Stimulated activated CD4-positive, alpha-beta T cell treated with anti-CD3 and anti-CD28 coated beads, Interleukin-12 subunit alpha, Interleukin-12 subunit beta, amount 100 ng/mL, for 48 hours (primary cell): ENCODE data around the gene UTS2R.
"Not testable (repeated sequence)": the region's sequence is repeated elsewhere in the genome, so short reads cannot be mapped to it uniquely, and the experiment has no call there.

ENCODE experiments used
- DNase-seq, 3 donors: peaks; one replicate each; pipeline ENCODE4 v3.0.0-alpha.2; 2020; ENCODE audit warnings: low read depth in 2 of 3, low spot score in 1 of 3

UTS2R gene

DNA sequence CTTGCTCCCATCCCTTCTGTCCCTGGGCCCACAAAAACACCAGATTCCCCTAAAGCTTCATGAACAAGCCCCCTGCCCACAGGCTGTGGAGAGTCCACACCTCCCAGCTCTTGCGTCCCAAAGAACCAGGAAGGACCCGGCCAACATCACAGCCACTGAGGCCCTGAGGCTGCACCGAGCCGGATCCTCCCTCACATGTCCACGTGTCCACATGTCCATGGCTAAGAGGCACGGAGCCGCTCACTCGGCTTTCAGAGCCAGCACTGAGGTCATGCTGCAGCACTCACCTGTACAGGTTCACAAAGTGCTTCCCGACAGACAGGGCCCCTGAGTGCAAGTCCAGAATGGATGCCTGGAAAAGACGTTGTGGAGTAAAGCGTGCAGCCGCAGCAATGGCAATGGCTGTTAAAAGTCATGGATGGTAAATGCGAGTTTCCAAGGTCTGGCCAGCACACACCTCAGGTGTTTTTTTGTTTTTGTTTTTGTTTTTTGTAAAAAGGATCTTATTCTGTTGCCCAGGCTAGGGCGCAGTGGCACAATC lies 34.6 kb downstream of the UTS2R start:
- DNase-seq: no peak

DNA sequence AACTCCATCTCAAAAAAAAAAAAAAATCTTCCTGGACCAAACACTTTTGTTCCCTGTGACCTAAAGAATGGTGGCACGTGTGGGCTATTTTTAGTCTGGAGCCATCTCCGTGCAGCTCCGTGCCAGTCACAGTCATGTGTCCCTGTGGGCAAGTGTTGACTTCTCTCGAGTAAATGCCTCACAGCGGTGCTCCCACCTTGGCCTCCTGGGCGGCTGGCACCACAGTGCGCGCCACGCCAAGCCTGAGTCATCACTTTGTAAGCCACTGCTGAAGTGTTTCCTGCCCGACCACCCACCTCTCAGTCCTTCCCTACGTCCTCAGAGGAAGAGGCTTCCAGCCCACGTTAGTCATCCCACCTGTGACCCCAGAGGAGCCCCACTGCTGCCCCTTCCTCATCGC lies 35.7 kb downstream of the UTS2R start:
- no peak for DNase-seq

DNA sequence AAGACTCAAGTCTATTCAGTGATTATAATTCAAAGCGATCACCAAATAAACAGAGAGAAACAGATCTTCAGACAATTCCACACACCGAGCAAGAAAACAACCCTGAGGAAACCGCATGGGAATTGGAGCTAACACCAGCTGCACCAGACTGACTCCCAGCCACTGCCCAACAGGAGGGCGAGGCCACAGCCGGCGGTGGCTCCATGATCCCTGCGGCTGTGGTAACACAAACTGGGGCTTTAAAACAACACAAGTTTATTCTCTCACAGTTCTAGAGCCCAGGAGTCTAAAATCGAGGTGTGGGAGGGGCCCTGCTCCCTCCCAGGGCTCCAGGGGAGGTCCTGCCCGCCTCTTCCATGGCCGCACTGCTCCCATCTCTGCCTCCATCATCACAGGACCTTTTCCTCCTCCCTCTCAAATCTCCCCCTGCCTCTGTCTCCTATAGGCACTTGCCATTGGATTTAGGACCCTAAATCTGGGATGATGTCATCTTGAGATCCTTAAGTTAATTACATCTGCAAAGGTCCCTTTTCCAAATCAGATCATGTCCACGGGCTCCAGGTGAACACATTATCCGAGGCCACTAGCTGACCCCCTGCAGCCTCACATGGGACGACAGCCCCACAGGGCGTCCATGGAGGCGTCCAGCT lies 36.8 kb downstream of the UTS2R start:
- DNase-seq: no peak

DNA sequence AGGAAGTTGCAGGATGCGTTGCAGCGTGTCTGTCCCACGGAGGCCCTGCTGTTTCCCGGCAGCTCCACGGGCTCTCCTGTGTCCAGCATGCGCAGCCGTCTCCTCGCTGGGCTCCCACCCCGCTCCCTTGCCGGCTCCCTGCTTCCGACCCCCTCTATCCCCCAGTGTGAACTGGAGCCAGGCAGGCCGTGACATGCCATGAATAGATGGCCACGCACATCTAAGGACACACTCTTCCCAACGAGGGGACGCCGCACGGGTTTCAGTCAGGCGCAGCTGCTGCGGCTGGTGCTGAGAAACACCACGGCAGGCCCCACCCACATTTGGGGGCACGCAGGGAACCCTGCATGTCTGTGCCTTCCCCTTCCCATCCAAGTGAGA lies 37.4 kb downstream of the UTS2R start:
- no peak for DNase-seq

DNA sequence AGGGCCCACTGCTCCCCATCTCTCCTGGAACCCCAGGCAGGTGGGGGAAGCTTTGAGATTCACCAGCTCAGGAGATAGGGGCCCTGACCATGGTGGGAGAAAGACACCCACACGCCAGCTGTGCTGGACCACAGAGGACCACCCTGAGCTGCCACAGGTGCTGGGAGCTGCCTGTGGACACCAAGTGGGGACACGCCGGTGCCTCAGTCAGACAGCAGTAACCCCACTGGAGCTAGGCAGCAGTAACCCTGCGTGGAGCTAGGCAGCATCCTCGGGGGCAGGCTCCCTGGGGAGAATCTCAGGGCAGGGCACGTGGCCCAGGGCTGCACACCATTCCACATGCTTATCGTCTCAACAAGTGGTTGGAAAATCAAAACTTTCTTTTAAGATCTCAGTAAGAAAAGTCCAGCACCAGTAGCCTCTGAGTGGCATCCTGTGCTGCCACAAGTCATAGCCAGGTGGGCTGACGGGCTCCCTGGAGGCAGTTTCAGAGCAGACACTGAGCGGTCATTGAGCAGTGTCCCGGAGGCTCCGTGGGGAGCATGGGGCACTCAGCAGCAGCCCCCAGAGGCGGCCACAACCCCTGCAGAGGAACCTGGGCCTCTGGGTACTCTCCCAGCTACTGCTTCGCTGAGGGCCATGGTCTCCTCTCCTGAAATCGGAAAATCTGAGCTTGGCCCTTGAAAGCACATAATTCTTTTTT lies 38.6 kb downstream of the UTS2R start:
- DNase-seq: no peak

DNA sequence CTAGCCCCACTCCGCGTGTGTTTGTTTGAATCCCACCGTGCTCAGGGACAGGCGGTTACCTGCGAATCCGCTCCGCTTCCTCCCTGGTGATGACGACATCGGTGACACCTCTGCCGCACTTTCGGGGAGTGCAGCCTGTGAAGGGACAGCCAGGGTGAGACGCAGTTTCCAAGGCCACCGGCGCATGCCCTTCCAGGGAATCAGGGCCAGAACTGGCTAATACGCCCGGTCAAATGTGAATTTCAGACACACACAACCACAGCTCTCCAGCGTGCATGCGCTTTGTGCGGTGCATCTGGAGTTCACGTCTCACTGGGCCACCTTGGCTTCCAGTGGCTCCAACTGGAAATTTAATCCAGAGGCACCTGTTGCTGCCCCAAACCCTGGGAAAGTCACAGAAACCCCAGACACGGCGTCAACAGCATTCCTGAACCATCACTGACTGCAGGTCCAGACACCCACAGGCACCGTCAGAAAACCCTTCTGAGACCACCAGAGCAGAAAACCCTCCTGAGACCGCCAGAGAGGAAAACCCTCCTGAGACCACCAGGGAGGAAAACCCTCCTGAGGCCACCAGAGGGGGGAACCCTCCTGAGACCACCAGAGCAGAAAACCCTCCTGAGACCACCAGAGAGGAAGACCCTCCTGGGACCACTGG lies 40.0 kb downstream of the UTS2R start:
- DNase-seq: no peak

DNA sequence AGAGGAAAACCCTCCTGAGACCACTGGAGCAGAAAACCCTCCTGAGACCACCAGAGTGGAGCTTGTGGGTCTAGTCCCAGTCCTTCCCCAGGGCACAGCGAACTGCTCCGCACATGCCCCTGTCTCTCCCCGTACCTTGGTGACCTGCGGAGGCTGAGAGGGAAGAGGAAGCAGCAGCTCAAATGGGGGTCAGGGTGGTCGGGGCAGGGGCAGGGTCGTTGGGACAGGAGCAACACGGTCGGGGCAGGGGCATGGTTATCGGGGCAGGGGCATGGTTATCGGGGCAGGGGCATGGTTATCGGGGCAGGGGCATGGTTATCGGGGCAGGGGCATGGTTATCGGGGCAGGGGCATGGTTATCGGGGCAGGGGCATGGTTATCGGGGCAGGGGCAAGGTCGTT lies 40.5 kb downstream of the UTS2R start:
- not testable (repeated sequence) for DNase-seq

DNA sequence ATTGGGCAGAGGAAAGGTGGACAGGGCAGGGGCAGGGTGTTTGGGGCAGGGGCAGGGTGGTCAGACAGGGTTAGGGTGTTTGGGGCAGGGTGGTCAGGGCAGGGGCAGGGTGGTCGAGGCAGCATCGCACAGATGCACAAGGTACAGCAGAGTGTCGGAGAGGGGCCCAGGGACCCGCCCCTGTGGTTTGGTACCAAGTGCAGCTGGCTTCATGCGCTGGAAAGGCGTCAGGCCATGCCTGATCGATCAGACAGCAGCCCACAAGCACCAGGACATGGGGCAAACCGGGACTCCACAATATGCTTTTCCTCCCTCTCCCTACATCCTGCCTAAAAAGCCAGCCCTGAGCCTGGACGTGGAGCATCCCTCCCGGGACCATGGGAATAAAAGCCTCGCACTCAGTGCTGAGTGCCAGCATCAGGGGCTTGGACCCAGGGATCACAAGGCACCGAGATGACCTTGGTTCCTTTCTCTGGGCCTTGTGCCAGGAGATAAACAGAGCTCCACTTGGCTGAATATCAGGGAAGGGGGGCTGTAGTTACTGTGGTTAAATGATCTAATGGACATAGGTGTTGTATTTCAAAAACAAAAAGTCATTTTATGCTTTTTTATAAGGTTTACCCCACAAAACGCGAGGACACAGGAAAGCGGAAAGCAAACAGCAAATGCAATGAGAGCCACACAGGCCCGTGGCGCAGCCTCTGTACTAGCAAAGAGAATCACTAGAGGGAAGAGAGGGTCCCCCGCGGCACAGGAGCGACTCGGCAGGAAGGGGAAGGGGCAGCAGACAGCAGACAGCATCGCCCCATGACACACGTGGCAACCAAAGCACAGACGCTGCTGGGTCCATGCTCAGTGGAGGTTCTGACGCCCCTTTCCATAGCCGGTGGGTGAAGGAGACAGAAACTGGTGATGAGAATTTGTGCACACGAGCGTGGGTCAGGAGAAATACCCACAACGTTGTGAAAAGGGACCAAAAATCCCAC lies 41.3 kb downstream of the UTS2R start:
- no peak for DNase-seq

DNA sequence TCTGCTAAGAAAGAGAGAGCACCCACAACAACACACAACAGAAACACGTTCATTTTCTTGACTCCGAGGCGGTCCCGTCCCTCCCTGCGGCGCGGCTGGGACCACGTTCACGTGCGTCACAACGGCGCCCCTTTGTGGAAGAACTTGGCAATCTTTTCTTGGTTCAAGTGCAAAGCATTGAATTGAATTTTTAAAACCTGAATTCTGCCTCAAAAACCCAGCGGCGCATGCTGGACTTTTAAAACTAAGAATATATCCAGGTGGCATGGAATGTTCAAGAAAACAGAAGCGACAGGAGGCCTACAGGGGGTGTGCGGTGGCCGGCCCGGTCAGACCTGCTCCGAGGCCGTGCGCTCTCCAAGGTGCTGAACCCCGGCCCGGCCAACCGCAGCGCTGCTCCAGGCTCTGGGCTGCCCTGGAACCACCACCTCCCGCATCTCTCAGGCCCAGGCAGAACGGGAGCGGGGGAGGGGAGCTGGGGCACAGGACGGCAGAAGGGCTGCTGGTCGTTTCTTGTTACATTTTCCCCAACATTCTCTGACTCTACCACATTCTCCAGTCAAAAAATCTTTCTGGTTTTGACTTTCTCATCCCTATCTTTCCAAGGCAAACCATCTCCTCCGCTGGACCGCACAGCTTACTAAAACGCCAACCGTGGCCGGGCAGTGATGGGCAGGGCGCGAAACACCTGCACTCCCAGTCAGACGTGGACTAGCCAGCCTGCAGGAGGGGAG lies 43.1 kb downstream of the UTS2R start:
- DNase-seq: peak; percentile 51 to 76 (median 68)

DNA sequence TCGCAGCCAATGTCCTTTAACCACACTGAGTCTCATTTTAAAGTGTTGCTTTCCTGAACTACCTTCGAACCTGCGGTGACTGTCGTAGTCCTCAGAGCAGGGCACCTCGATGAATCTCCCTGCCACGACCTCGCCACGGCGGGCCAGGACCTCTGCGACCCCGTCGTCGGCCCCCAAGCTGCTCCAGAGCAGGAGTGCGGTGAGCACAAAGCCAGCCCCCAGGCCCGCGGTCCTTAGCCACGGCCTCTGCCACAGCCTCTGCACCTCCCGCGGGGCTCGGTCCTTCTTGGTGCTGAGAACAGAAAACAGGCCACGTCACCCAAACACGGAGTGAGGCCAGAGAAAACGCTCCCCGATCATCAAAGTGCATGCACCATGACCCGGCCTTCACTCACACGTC lies 43.8 kb downstream of the UTS2R start:
- no peak for DNase-seq

DNA sequence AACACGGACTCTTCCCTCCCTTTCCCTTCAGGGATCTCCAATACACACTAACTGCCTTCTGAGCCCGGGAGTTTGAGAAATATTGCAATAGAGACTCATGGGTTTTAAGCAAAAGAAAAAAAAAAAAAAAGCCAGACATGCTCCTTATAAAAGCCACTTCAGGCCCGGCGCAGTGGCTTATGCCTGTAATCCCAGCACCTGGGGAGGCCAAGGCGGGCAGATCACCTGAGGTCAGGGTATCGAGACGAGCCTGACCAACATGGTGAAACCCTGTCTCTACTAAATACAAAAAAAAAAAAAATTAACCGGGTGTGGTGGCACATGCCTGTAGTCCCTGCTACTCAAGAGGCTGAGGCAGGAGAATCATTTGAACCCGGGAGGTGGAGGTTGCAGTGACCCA lies 44.2 kb downstream of the UTS2R start:
- DNase-seq: no peak

DNA sequence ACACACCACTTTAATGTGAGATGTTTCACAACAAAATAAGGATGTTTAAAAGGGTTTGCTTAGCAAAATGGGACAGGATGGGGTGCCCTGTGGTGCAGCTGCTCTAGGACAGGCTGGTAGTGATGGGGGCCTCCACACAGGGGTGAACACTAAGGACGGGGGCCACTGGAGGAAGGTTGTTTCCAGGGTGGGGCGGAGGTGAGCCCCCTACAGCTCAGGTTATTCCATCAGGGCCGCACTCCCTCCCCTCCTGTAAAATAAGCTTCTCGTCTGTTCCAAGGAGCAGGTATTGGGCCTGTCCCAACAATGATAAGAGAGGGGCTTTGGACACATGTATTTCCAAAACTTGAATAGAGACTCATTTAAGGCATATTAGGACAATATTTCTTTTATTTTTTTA lies 44.7 kb downstream of the UTS2R start:
- no peak for DNase-seq

DNA sequence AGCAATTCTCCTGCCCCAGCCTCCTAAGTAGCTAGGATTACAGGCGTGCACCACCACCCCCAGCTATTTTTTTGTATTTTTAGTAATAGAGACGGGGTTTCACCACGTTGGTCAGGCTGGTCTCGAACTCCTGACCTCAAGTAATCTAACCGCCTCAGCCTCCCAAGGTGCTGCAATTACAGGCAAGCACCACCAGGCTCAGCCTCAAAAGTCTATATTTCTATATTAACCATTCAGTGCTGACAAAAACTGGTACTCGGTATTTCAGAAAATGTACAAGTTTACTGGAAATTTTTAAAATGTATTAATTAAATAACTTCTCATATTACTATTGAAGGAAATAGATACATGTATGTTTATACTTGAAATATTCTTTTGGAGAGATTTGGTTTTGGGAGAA lies 45.2 kb downstream of the UTS2R start:
- no peak for DNase-seq

DNA sequence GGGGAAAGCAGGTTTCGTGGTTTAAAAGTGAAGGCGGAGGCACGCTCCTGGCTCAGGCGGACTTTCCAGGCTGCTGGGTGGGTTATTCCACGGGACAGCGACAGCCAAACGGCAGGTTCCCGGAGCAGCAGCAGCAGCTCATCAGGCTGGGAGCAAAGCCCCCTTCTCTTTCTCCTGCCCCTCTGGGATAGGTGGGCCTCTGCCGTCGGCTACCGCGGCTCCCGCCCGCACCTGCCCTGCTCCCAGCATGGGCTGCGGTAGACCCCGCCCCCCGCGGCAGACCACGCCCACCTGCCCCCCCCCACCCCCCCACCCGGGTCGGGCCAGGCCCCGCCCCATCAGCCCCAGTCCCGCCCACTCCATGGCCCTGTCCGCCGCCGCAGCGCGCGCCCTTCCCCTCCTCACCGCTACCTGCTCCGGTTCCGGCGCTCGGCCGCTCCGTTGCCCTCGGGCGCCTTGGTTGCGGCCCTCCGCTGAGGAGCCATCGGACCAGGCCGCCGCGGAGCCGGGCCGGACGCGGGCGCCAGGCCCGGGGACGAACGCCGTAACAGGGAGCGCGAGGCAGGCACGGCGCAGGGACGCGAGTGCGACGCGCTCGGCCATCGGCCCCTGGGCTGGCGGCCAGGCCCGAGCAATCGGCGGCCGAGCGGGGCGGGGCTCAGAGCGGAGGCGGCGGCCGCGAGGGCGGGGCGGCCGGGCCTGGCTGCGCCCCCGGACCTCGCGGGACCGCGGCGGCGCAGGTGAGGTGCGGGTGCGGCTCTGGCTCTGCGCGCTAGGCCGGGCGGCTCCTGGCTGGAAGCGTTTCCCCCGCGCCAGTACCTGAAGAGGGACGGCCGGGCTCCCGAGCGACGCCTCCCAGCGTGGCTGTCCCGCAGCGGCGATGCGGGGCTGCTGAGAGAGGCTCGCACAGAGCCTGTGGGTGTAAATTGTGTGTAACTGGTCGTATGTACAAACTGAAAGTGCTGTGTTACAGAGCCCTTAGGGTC lies 46.7 kb downstream of the UTS2R start, which contains the start of the genes HEXD and OGFOD3:
TSS of gene HEXD (plus strand) at position 347 of the 986 bp plus-strand sequence. CDS start 1,453 bp downstream, outside the sequence.
TSS of gene OGFOD3 (minus strand) at position 586 of the 986 bp plus-strand sequence. CDS start at position 485, 101 bp downstream.
- peak; percentile 65 to 79 (median 76) for DNase-seq

DNA sequence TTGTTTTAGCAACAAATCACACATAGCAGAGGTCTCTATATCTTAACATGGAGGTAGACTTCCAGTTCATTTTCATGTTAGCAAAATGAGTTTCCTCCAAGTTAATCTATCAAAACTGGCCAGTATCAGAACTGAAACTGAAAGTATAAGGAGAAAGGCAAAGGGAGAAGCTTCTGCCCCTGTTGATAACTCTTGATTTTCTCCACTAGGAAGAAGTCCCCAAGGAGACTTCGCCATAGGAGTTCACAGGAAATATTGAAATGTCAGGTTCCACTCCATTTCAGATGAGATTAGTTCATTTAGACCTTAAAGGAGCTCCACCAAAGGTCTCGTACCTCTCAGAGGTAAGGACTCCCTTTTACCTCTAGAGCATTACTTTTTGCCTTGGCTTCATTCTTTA lies 48.0 kb downstream of the UTS2R start:
- DNase-seq: no peak

DNA sequence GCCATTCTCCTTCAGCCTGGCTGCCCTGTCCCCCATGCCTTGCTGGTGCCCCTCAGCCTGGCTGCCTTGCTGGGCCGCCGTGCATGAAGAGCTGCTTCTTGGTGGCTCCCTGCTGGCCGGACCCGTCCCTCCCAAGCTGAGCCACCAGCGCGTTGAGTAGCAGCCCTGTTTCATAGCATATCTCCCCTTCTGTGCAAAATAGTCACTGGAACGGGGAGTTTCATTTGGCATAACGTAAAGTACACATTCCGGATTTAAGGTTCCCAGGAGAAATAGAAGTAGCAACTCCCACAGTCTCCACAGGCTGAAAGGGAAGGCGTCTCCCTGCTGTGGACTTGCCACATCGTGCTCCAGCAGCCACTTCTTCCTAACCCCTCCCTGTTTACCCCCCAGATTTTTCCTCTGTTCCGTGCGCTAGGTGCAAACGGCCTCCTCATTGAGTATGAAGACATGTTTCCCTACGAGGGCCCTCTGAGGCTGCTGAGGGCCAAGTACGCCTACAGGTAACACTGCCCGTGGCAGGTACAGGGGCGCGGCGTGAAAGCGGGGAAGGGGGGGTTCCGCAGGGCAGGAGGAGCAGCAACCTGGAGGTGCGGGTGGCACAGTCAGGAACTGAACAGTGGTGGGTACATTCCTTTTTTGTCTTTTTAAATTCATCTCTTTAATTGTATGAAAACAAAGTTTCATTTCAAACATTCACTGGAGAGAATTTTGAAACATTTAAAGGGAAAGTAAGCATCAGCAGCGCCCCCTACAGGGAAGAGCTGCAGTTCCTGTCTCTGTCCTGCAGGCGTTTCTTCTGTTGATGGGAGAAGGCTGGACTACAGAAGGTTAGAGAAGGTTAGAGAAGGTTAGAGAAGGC lies 52.7 kb downstream of the UTS2R start:
- DNase-seq: peak; percentile 34 to 61 (median 56)

DNA sequence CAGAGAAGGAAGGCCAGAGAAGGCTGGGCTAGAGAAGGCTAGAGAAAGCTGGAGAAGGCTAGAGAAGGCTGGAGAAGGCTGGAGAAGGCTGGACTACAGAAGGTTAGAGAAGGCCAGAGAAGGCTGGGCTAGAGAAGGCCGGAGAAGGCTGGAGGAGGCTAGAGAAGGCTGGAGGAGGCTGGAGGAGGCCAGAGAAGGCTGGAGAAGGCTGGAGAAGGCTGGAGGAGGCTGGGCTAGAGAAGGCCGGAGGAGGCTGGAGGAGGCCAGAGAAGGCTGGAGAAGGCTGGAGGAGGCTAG lies 53.2 kb downstream of the UTS2R start:
- no peak for DNase-seq
